T-helper 2 cell treated with Interferon-gamma antibody and Interleukin-4, amounts not matched to agents 5 μg/mL and 100 μg/mL, for 36 hours (primary cell): ENCODE measurements around the gene RNASEH2B.

Experiments used
- DNase-seq: peaks from one replicate; pipeline ENCODE4 v3.0.0; 2021; ENCODE audit warnings: low spot score
- H3K27ac Mint-ChIP-seq: one replicate; pipeline ENCODE4 v1.8.0; 2021; ENCODE audit warnings: mild to moderate bottlenecking, mixed read lengths
- H3K27me3 Mint-ChIP-seq: one replicate; pipeline ENCODE4 v1.8.0; 2021; ENCODE audit warnings: low read depth, mixed read lengths
- H3K36me3 Mint-ChIP-seq: one replicate; pipeline ENCODE4 v1.8.0; 2021; ENCODE audit warnings: low read depth, mixed read lengths
- H3K4me1 Mint-ChIP-seq: one replicate; pipeline ENCODE4 v1.8.0; 2021; ENCODE audit warnings: low read depth, mixed read lengths
- H3K4me3 Mint-ChIP-seq: one replicate; pipeline ENCODE4 v1.8.0; 2022; ENCODE audit warnings: mild to moderate bottlenecking, moderate library complexity, mixed read lengths
- H3K9me3 Mint-ChIP-seq: one replicate; pipeline ENCODE4 v1.8.0; 2021; ENCODE audit warnings: mixed read lengths

RNASEH2B gene

GRCh38 chr13:51000571-51001260 lies 91.1 kb downstream of the RNASEH2B start:
- peaks cover 13% of the 10 kb centered on the region for H3K27me3 Mint-ChIP-seq
- H3K4me1 Mint-ChIP-seq = no peaks in the 10 kb centered on the region
- no peak overlapping the region for H3K4me3 Mint-ChIP-seq
- H3K9me3 Mint-ChIP-seq = no peaks in the 10 kb centered on the region
- no peak for DNase-seq
- H3K27ac Mint-ChIP-seq = no peak overlapping the region
- H3K36me3 Mint-ChIP-seq = no peaks in the 10 kb centered on the region

- H3K27ac Mint-ChIP-seq = no peak overlapping the region
- no peak for DNase-seq
- no peaks in the 10 kb centered on the region for H3K9me3 Mint-ChIP-seq
- H3K27me3 Mint-ChIP-seq = peaks cover 13% of the 10 kb centered on the region
- H3K36me3 Mint-ChIP-seq = no peaks in the 10 kb centered on the region
- H3K4me3 Mint-ChIP-seq = no peak overlapping the region
- H3K4me1 Mint-ChIP-seq = no peaks in the 10 kb centered on the region
Measured at GRCh38 chr13:51001335-51001734, 91.7 kb downstream of the RNASEH2B start.

- Mint-ChIP-seq H3K9me3 (no peaks in the 10 kb centered on the region), H3K4me1 (no peaks in the 10 kb centered on the region), H3K4me3 (no peak overlapping the region), H3K27ac (no peak overlapping the region), H3K27me3 (peaks cover 13% of the 10 kb centered on the region), H3K36me3 (no peaks in the 10 kb centered on the region)
- no peak for DNase-seq
Measured at GRCh38 chr13:51002736-51003135, 93.1 kb downstream of the RNASEH2B start.

- no peaks in the 10 kb centered on the region for H3K36me3 Mint-ChIP-seq
- H3K27me3 Mint-ChIP-seq = peaks cover 9% of the 10 kb centered on the region
- no peaks in the 10 kb centered on the region for H3K4me1 Mint-ChIP-seq
- peak; percentile 3 for DNase-seq
- H3K27ac Mint-ChIP-seq = no peak overlapping the region
- no peak overlapping the region for H3K4me3 Mint-ChIP-seq
- no peaks in the 10 kb centered on the region for H3K9me3 Mint-ChIP-seq
Measured at GRCh38 chr13:51003642-51004041, 94.1 kb downstream of the RNASEH2B start.

GRCh38 chr13:51004111-51004865 lies 94.7 kb downstream of the RNASEH2B start:
- H3K27ac Mint-ChIP-seq = no peak overlapping the region
- H3K36me3 Mint-ChIP-seq = no peaks in the 10 kb centered on the region
- no peak overlapping the region for H3K4me3 Mint-ChIP-seq
- no peaks in the 10 kb centered on the region for H3K9me3 Mint-ChIP-seq
- peaks cover 9% of the 10 kb centered on the region for H3K27me3 Mint-ChIP-seq
- no peaks in the 10 kb centered on the region for H3K4me1 Mint-ChIP-seq
- peak; percentile 0 for DNase-seq

- Mint-ChIP-seq H3K4me3 (no peak overlapping the region), H3K27me3 (peaks cover 9% of the 10 kb centered on the region), H3K36me3 (no peaks in the 10 kb centered on the region), H3K4me1 (no peaks in the 10 kb centered on the region), H3K27ac (no peak overlapping the region), H3K9me3 (no peaks in the 10 kb centered on the region)
- DNase-seq = no peak
Measured at GRCh38 chr13:51004918-51005460, 95.4 kb downstream of the RNASEH2B start.

GRCh38 chr13:51005566-51005965 lies 96.0 kb downstream of the RNASEH2B start:
- DNase-seq = no peak
- Mint-ChIP-seq H3K9me3 (no peaks in the 10 kb centered on the region), H3K36me3 (no peaks in the 10 kb centered on the region), H3K27me3 (peaks cover 9% of the 10 kb centered on the region), H3K4me1 (no peaks in the 10 kb centered on the region), H3K27ac (no peak overlapping the region), H3K4me3 (no peak overlapping the region)
